Measurements from ENCODE around the gene SMYD3. TPM values are rescaled to one million over a fixed set of nuclear protein-coding genes. Genes with fewer than 3 reads are reported as not detected.

SMYD3 gene
- total RNA-seq, 1 experiment from 2014 or later = 29.6 TPM

GRCh38 chr1:246526915-246527314 is 19.8 kb upstream of the SMYD3 start:
- no peak overlapping the region for H3K4me2 ChIP-seq
- no peak for DNase-seq
- intact Hi-C loops (cut with micrococcal nuclease; ENCODE audit: unreplicated experiment) = no loop called here
- H3K9me3 ChIP-seq (ENCODE audit: insufficient read depth, low read depth) = no peaks in the 10 kb centered on the region; the same call in 1 of the 2 replicates
- H3F3A ChIP-seq (ENCODE audit: insufficient read depth, low read depth) = no peaks in the 10 kb centered on the region
- no peaks in the 10 kb centered on the region for H3K79me2 ChIP-seq (ENCODE audit: low read depth)
- no peaks in the 10 kb centered on the region for H3K9me2 ChIP-seq (ENCODE audit: insufficient read depth)
- POLR2A ChIA-PET (ENCODE audit: unreplicated experiment) = no interaction called here
- H2AFZ ChIP-seq = no peak overlapping the region
- BruUV-seq (replicated peaks) = no TSS peak
- no peaks in the 10 kb centered on the region for H4K20me1 ChIP-seq (ENCODE audit: insufficient read depth)
- no peak overlapping the region for H3K4me3 ChIP-seq
- TF ChIP-seq CTCF (conservative IDR thresholded peaks at IDR 0.05) (no peak), EZH2 (IDR thresholded peaks at IDR 0.05; ENCODE audit: low read depth) (no peak)
- no peaks in the 10 kb centered on the region for H3K36me3 ChIP-seq (ENCODE audit: low read depth)
- CTCF ChIA-PET = no interaction called here
- H3K27ac ChIP-seq = no peak overlapping the region
- H3K27me3 ChIP-seq (ENCODE audit: insufficient read depth, low read depth) = no peaks in the 10 kb centered on the region; the same call in 1 of the 2 replicates
- no peaks in the 10 kb centered on the region for H3K4me1 ChIP-seq (replicated peaks; ENCODE audit: insufficient read depth)

- Histone ChIP-seq H3K9me2 (ENCODE audit: insufficient read depth) (no peaks in the 10 kb centered on the region), H3K27ac (no peak overlapping the region), H3K4me2 (no peak overlapping the region), H3K9me3 (ENCODE audit: insufficient read depth, low read depth) (no peaks in the 10 kb centered on the region; the same call in 1 of the 2 replicates), H3K4me1 (replicated peaks; ENCODE audit: insufficient read depth) (no peaks in the 10 kb centered on the region), H3K27me3 (ENCODE audit: insufficient read depth, low read depth) (no peaks in the 10 kb centered on the region; the same call in 1 of the 2 replicates), H3K79me2 (ENCODE audit: low read depth) (no peaks in the 10 kb centered on the region), H4K20me1 (ENCODE audit: insufficient read depth) (no peaks in the 10 kb centered on the region), H3K4me3 (no peak overlapping the region), H2AFZ (no peak overlapping the region), H3K36me3 (ENCODE audit: low read depth) (no peaks in the 10 kb centered on the region), H3F3A (ENCODE audit: insufficient read depth, low read depth) (no peaks in the 10 kb centered on the region)
- no peak for DNase-seq
- ChIA-PET POLR2A (ENCODE audit: unreplicated experiment) (no interaction called here), CTCF (no interaction called here)
- no TSS peak for BruUV-seq (replicated peaks)
- intact Hi-C loops (cut with micrococcal nuclease; ENCODE audit: unreplicated experiment) = no loop called here
- TF ChIP-seq EZH2 (IDR thresholded peaks at IDR 0.05; ENCODE audit: low read depth) (no peak), CTCF (conservative IDR thresholded peaks at IDR 0.05) (no peak)
Measured at GRCh38 chr1:246526380-246526779, 19.3 kb upstream of the SMYD3 start.

GRCh38 chr1:246519514-246519913 is 12.4 kb upstream of the SMYD3 start:
- Histone ChIP-seq H3K27me3 (ENCODE audit: insufficient read depth, low read depth) (no peaks in the 10 kb centered on the region; the same call in 1 of the 2 replicates), H3K79me2 (ENCODE audit: low read depth) (no peaks in the 10 kb centered on the region)

More at GRCh38 chr1:246519514-246519913, 12.4 kb upstream of the SMYD3 start:
- intact Hi-C loops (cut with micrococcal nuclease; ENCODE audit: unreplicated experiment) = no loop called here
- no peaks in the 10 kb centered on the region for H4K20me1 ChIP-seq (ENCODE audit: insufficient read depth)
- no peak overlapping the region for H3K27ac ChIP-seq
- no TSS peak for BruUV-seq (replicated peaks)
- POLR2A ChIA-PET (ENCODE audit: unreplicated experiment) = no interaction called here
- CTCF ChIA-PET = no interaction called here
- no peak for DNase-seq
- no peak overlapping the region for H3K4me2 ChIP-seq
- H3K36me3 ChIP-seq (ENCODE audit: low read depth) = no peaks in the 10 kb centered on the region
- no peak overlapping the region for H2AFZ ChIP-seq
- H3K9me3 ChIP-seq (ENCODE audit: insufficient read depth, low read depth) = peaks cover 9% of the 10 kb centered on the region; the same call in 1 of the 2 replicates
- no peaks in the 10 kb centered on the region for H3K9me2 ChIP-seq (ENCODE audit: insufficient read depth)
- H3K4me1 ChIP-seq (replicated peaks; ENCODE audit: insufficient read depth) = no peaks in the 10 kb centered on the region
- no peak for TF ChIP-seq CTCF (conservative IDR thresholded peaks at IDR 0.05)
- TF ChIP-seq EZH2 (IDR thresholded peaks at IDR 0.05; ENCODE audit: low read depth) = no peak
- peaks cover 5% of the 10 kb centered on the region; the same call in 1 of the 2 replicates for H3F3A ChIP-seq (ENCODE audit: insufficient read depth, low read depth)
- H3K4me3 ChIP-seq = no peak overlapping the region
